ENCODE data around the gene KLHL3. TPM values are rescaled to one million over a fixed set of nuclear protein-coding genes. Genes with fewer than 3 reads are reported as not detected.

KLHL3 gene
- total and polyA plus RNA-seq, 9 of the 15 experiments (the other 6 are each of a cell fraction or from before 2014, with no cell fraction given) = under 0.01 to 1.5 (median 0.22) TPM

DNA sequence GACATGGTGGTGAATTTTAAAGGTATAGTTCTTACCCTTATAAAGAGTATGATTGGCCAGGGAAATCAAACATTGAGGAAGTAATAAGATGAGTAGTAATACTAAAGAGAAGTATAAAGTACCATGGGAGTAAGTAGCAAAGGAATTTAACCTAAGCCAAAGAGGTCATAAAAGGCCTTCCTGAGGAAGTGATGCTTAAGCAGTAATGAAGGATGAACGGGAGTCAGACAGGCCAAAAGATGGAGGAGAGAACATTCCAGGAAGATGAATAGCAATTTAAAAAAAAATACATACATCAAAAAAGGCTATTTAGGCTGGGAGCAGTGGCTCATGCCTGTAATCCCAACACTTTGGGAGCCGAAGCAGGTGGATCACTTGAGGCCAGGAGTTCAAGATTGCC is 29.0 kb downstream of the KLHL3 start:
- no peak overlapping the region for H3K4me2 ChIP-seq (ENCODE audit: insufficient read depth, low read length)
- no peak overlapping the region for H3K4me3 ChIP-seq
- in situ Hi-C loops (cut with MboI) = no loop called here
- H3K27me3 ChIP-seq (ENCODE audit: control insufficient read depth in 2 of 2, insufficient read depth in 2 of 2, low read length in 2 of 2) = peaks cover 0 to 5% of the 10 kb centered on the region in 2 experiments; a peak in 3 of 5 replicates
- H3K4me1 ChIP-seq (replicated peaks in 1 of 2; ENCODE audit: control insufficient read depth in 2 of 2, insufficient read depth in 2 of 2, low read length in 2 of 2) = no peaks in the 10 kb centered on the region
- no TSS peak for BruUV-seq (replicated peaks)
- no peak overlapping the region for H3K27ac ChIP-seq (ENCODE audit: extremely low read depth, low read depth, low read length)
- ChIA-PET CTCF (ENCODE audit: low intra/inter-chr PET ratio) (no interaction called here), POLR2A (interaction anchor here (0.7 kb wide), 1 partner anchor 88 kb away, joined by 3 read pairs; no protein-coding TSS in a partner anchor)
- H3K9me3 ChIP-seq (replicated peaks; ENCODE audit: control insufficient read depth, insufficient read depth, low read depth, low read length) = no peaks in the 10 kb centered on the region
- no peak overlapping the region for H2AFZ ChIP-seq (ENCODE audit: low read depth, low read length)
- FAIRE-seq (no peak), ATAC-seq (no peak), DNase-seq (ENCODE audit: extremely low read depth in 1 of 4, low spot score in 3 of 4) (no peak)
- TF ChIP-seq FOXA3 (CRISPR knock-in tag; conservative IDR thresholded peaks at IDR 0.05 in 1 of 2, IDR thresholded peaks at IDR 0.05 in 1 of 2) = no peak
- TF ChIP-seq, protein P1, sequence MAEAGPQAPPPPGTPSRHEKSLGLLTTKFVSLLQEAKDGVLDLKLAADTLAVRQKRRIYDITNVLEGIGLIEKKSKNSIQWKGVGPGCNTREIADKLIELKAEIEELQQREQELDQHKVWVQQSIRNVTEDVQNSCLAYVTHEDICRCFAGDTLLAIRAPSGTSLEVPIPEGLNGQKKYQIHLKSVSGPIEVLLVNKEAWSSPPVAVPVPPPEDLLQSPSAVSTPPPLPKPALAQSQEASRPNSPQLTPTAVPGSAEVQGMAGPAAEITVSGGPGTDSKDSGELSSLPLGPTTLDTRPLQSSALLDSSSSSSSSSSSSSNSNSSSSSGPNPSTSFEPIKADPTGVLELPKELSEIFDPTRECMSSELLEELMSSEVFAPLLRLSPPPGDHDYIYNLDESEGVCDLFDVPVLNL (CRISPR knock-in tag; IDR thresholded peaks at IDR 0.05; ENCODE audit: low read depth) = no peak
- TF ChIP-seq FIP1L1 (IDR thresholded peaks at IDR 0.05; ENCODE audit: low read depth, low read length, poor library complexity, severe bottlenecking) = no peak
- TF ChIP-seq ZNF668 (CRISPR knock-in tag; IDR thresholded peaks at IDR 0.05) = no peak
- no peak for TF ChIP-seq ZNF324 (CRISPR knock-in tag; IDR thresholded peaks at IDR 0.05)
- no peak for TF ChIP-seq JUNB (CRISPR knock-in tag; conservative IDR thresholded peaks at IDR 0.05)
- TF ChIP-seq, protein P2, sequence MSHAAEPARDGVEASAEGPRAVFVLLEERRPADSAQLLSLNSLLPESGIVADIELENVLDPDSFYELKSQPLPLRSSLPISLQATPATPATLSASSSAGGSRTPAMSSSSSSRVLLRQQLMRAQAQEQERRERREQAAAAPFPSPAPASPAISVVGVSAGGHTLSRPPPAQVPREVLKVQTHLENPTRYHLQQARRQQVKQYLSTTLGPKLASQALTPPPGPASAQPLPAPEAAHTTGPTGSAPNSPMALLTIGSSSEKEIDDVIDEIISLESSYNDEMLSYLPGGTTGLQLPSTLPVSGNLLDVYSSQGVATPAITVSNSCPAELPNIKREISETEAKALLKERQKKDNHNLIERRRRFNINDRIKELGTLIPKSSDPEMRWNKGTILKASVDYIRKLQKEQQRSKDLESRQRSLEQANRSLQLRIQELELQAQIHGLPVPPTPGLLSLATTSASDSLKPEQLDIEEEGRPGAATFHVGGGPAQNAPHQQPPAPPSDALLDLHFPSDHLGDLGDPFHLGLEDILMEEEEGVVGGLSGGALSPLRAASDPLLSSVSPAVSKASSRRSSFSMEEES (CRISPR knock-in tag; IDR thresholded peaks at IDR 0.05) = no peak
- no peaks in the 10 kb centered on the region for H3K79me2 ChIP-seq (ENCODE audit: control insufficient read depth, insufficient read depth, low read length)
- H3K9ac ChIP-seq (ENCODE audit: insufficient read depth in 1 of 2, low read depth in 2 of 2, low read length in 2 of 2) = no peak overlapping the region
- intact Hi-C loops (cut with micrococcal nuclease) = no loop called here
- H3K36me3 ChIP-seq (ENCODE audit: control insufficient read depth, insufficient read depth, low read length) = no peaks in the 10 kb centered on the region
- no peaks in the 10 kb centered on the region for H4K20me1 ChIP-seq (replicated peaks; ENCODE audit: control insufficient read depth, insufficient read depth, low read length)
- H3K9me1 ChIP-seq (ENCODE audit: control insufficient read depth, insufficient read depth, low read length) = no peaks in the 10 kb centered on the region
- WGBS (ENCODE audit: insufficient coverage, low coverage, missing lambda C conversion rate) = 4% methylated on average over 2 of the region's 2 CpGs
